Natural killer cell (primary cell): ENCODE results near the gene RIMS4. TPM values are rescaled to one million over a fixed set of nuclear protein-coding genes. Genes with fewer than 3 reads are reported as not detected.

ENCODE experiments used
- ATAC-seq, 3 donors: fragments of 150-1000 bp in 2 of 3; fragments of 200-7000 bp in 1 of 3; cut with Tn5 transposase; 1 replicate in 1 of 3; 2 replicates in 2 of 3; pipeline ENCODE4 v1.10.0; 2021; ENCODE audit warnings: mild to moderate bottlenecking in 2 of 3, moderate library complexity in 2 of 3
- DNase-seq, 2 donors: peaks; one replicate each; pipeline versions ENCODE4 v3.0.0 to v3.0.0-alpha.2; 2013 to 2021; ENCODE audit warnings: mixed read lengths in 1 of 2
- H3K27ac ChIP-seq: one replicate; pipeline ENCODE4 v1.5.1; 2013; ENCODE audit warnings: mild to moderate bottlenecking, low read length
- H3K27me3 ChIP-seq: one replicate; pipeline ENCODE4 v1.6.1; 2013; ENCODE audit warnings: low read length; ENCODE audit not compliant: control insufficient read depth, insufficient read depth
- H3K36me3 ChIP-seq: one replicate; pipeline ENCODE4 v1.6.1; 2013; ENCODE audit warnings: low read length; ENCODE audit not compliant: control insufficient read depth, insufficient read depth
- H3K4me1 ChIP-seq: one replicate; pipeline ENCODE4 v1.6.1; 2013; ENCODE audit warnings: low read length; ENCODE audit not compliant: control insufficient read depth, insufficient read depth
- H3K4me3 ChIP-seq: one replicate; pipeline ENCODE4 v1.5.1; 2013; ENCODE audit warnings: low read length
- H3K9me3 ChIP-seq: one replicate; pipeline ENCODE4 v1.6.1; 2013; ENCODE audit warnings: low read length; ENCODE audit not compliant: control insufficient read depth, insufficient read depth
- H3K27ac Mint-ChIP-seq, 2 donors: one replicate each; pipeline ENCODE4 v1.8.0; 2022; ENCODE audit warnings: mild to moderate bottlenecking in 2 of 2, mixed read lengths in 2 of 2, moderate library complexity in 1 of 2
- H3K27me3 Mint-ChIP-seq, 2 donors: one replicate each; pipeline ENCODE4 v1.8.0; 2022; ENCODE audit warnings: low read depth in 2 of 2, mixed read lengths in 2 of 2
- H3K36me3 Mint-ChIP-seq: one replicate; pipeline ENCODE4 v1.8.0; 2022; ENCODE audit warnings: mixed read lengths
- H3K4me1 Mint-ChIP-seq, 2 donors: one replicate each; pipeline ENCODE4 v1.8.0; 2022; ENCODE audit warnings: mixed read lengths in 2 of 2
- H3K4me3 Mint-ChIP-seq: one replicate; pipeline ENCODE4 v1.8.0; 2022; ENCODE audit warnings: mild to moderate bottlenecking, moderate library complexity, mixed read lengths
- H3K9me3 Mint-ChIP-seq, 2 donors: one replicate each; pipeline ENCODE4 v1.8.0; 2022; ENCODE audit warnings: mixed read lengths in 2 of 2
- WGBS: methylation state at CpG from one replicate; pipeline ENCODE4 v1.1.7; 2013; ENCODE audit warnings: missing lambda C conversion rate; ENCODE audit not compliant: insufficient coverage; 5-methylcytosine and 5-hydroxymethylcytosine counted together
- intact Hi-C: fragments of 100-400 bp; cut with micrococcal nuclease; formaldehyde crosslinking; loops from one replicate; pipeline ENCODE4 v1.14.2; 2022
- total RNA-seq, 4 donors: library from RNA; stranded (reverse); fragments of 120-200 nt in 1 of 4; gene quantifications; one replicate each; pipeline versions ENCODE4 v1.2.3 to v1.2.4, GENCODE V29; 2013 to 2022
- TF ChIP-seq, protein P1 (sequence below): fragments of 200-600 bp; IDR thresholded peaks from one replicate; pipeline ENCODE4 v1.8.0; 2022; ENCODE audit warnings: antibody characterized with exemption

Gene RIMS4
- total RNA-seq, 3 donors from 2014 or later (not counting 1 experiment from before 2014, with no cell fraction given): not detected

DNA sequence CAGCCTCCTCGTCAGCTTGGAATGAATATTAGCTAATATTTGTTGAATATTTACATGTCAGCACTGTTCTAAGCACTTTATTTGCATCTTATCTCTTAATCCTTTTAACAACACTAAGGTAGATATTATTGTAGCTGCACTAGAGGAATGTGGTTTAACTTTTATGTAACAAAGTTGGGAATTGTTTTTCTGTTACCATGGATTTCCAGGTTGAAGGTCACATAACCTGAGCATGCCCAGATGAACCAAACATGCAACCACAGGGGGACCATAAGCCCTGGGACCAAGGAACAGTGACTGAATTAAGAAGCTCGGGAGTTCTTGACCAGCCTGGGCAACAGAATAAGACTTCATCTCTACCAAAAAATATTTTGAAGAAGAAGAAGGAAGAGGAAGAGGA lies 46.1 kb upstream of the RIMS4 start:
- H3K27ac ChIP-seq: no peak overlapping the region
- H3K36me3 ChIP-seq: no peaks in the 10 kb centered on the region
- TF ChIP-seq, protein P1, sequence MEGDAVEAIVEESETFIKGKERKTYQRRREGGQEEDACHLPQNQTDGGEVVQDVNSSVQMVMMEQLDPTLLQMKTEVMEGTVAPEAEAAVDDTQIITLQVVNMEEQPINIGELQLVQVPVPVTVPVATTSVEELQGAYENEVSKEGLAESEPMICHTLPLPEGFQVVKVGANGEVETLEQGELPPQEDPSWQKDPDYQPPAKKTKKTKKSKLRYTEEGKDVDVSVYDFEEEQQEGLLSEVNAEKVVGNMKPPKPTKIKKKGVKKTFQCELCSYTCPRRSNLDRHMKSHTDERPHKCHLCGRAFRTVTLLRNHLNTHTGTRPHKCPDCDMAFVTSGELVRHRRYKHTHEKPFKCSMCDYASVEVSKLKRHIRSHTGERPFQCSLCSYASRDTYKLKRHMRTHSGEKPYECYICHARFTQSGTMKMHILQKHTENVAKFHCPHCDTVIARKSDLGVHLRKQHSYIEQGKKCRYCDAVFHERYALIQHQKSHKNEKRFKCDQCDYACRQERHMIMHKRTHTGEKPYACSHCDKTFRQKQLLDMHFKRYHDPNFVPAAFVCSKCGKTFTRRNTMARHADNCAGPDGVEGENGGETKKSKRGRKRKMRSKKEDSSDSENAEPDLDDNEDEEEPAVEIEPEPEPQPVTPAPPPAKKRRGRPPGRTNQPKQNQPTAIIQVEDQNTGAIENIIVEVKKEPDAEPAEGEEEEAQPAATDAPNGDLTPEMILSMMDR: no peak
- H3K27ac Mint-ChIP-seq: no peak overlapping the region
- H3K4me3 ChIP-seq: no peak overlapping the region
- DNase-seq: no peak
- peaks cover 16% of the 10 kb centered on the region in 2 donors for H3K27me3 Mint-ChIP-seq
- no peaks in the 10 kb centered on the region for H3K9me3 Mint-ChIP-seq
- ATAC-seq: no peak
- no CpG with 5 or more reads among the region's 2 CpGs for WGBS
- H3K4me3 Mint-ChIP-seq: no peak overlapping the region
- H3K27me3 ChIP-seq: no peaks in the 10 kb centered on the region
- H3K4me1 ChIP-seq: no peaks in the 10 kb centered on the region
- peaks cover 7 to 10% of the 10 kb centered on the region in 2 donors for H3K4me1 Mint-ChIP-seq
- no peaks in the 10 kb centered on the region for H3K9me3 ChIP-seq
- intact Hi-C loops: no loop called here
- no peaks in the 10 kb centered on the region for H3K36me3 Mint-ChIP-seq

DNA sequence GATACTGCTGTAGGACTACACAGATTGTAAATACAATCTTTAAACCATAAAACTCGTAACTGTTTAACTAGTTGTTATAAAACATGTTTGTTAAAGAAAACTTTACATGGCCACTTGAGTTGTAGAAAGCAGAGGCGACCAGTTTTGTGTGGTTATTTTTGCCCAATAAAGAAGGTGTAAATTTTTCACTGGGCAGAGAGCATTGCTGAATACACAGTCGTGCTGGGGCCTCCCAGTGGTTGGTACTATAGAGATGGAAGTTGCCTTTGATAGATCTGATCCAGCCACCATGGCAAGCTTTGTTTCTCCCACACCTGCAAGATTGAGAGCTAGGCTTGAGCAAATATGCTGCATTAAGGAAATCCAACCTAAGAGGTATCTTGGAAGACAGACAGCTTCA lies 41.2 kb upstream of the RIMS4 start:
- Mint-ChIP-seq H3K9me3 (no peaks in the 10 kb centered on the region), H3K36me3 (no peaks in the 10 kb centered on the region), H3K27me3 (peaks cover 19 to 36% of the 10 kb centered on the region in 2 donors), H3K27ac (no peak overlapping the region), H3K4me1 (peaks cover 0 to 2% of the 10 kb centered on the region in 2 donors), H3K4me3 (no peak overlapping the region)
- no peak overlapping the region for H3K4me3 ChIP-seq
- H3K27me3 ChIP-seq: no peaks in the 10 kb centered on the region
- intact Hi-C loops: no loop called here
- ATAC-seq (no peak), DNase-seq (no peak)
- H3K4me1 ChIP-seq: no peaks in the 10 kb centered on the region
- no peaks in the 10 kb centered on the region for H3K36me3 ChIP-seq
- H3K27ac ChIP-seq: no peak overlapping the region
- H3K9me3 ChIP-seq: no peaks in the 10 kb centered on the region
- 66% methylated on average over 2 of the region's 3 CpGs for WGBS
- TF ChIP-seq, protein P1: no peak

DNA sequence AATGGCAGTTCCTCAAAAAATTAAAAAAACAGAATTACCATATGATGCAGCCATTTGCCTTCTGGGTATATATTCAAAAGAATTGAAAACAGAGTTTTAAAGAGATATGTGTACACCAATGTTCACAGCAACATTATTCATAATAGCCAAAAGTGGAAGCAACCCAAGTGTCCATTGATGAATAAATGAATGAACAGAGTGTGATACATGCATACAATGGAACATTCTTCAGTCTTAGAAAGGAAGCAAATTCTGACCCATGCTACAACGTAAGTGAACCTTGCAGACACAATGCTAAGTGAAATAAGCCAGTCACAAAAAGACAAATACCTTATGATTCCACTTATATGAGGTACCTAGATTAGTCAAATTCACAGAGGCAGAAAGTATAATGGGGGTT lies 40.5 kb upstream of the RIMS4 start:
- H3K9me3 Mint-ChIP-seq: no peaks in the 10 kb centered on the region
- no peak for DNase-seq
- no peak for ATAC-seq
- no peaks in the 10 kb centered on the region for H3K27me3 ChIP-seq
- TF ChIP-seq, protein P1: no peak
- H3K27ac Mint-ChIP-seq: no peak overlapping the region
- H3K27me3 Mint-ChIP-seq: peaks cover 17 to 36% of the 10 kb centered on the region in 2 donors
- WGBS: 71% methylated on average over 1 of the region's 1 CpG
- no peak overlapping the region for H3K27ac ChIP-seq
- no peak overlapping the region for H3K4me3 ChIP-seq
- H3K4me3 Mint-ChIP-seq: no peak overlapping the region
- intact Hi-C loops: no loop called here
- H3K36me3 Mint-ChIP-seq: no peaks in the 10 kb centered on the region
- no peaks in the 10 kb centered on the region for H3K9me3 ChIP-seq
- H3K36me3 ChIP-seq: no peaks in the 10 kb centered on the region
- no peaks in the 10 kb centered on the region for H3K4me1 Mint-ChIP-seq
- no peaks in the 10 kb centered on the region for H3K4me1 ChIP-seq

DNA sequence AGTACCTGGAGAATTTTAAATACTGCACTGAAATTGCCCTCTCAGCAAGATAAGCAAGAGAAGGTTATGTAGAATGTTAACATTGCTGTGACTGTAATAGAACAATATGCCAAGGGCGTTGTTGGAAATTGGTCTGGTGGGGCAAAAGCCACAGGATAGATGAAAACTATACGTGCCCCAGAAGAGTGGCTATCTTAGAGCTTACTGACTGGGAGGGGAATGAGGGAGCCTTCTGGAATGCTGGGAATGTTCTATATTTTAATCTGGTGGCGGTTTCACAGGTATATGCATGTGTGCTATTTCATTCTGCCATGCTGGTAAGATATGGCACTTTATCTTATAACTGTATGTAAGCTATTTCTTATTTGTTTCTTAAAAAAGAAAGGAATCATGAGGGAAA lies 39.9 kb upstream of the RIMS4 start:
- H3K4me1 ChIP-seq: no peaks in the 10 kb centered on the region
- no peak overlapping the region for H3K4me3 Mint-ChIP-seq

More for the DNA sequence above, 39.9 kb upstream of the RIMS4 start:
- H3K4me3 ChIP-seq: no peak overlapping the region
- TF ChIP-seq, protein P1: no peak
- no peaks in the 10 kb centered on the region for H3K36me3 ChIP-seq
- H3K27ac Mint-ChIP-seq: no peak overlapping the region
- H3K27ac ChIP-seq: no peak overlapping the region
- no peaks in the 10 kb centered on the region for H3K4me1 Mint-ChIP-seq
- no peaks in the 10 kb centered on the region for H3K27me3 ChIP-seq
- WGBS: 88% methylated on average over 2 of the region's 3 CpGs
- no peak for ATAC-seq
- no peaks in the 10 kb centered on the region for H3K36me3 Mint-ChIP-seq
- no peaks in the 10 kb centered on the region for H3K9me3 Mint-ChIP-seq
- peaks cover 16 to 34% of the 10 kb centered on the region in 2 donors for H3K27me3 Mint-ChIP-seq
- intact Hi-C loops: no loop called here
- H3K9me3 ChIP-seq: no peaks in the 10 kb centered on the region
- no peak for DNase-seq
